GM13976 (cell line): ENCODE data around the gene PPP1R18.

Experiments
- DNase-seq: peaks from one replicate; pipeline ENCODE4 v3.0.0; 2012; ENCODE audit warnings: low spot score
- CTCF ChIP-seq: IDR thresholded peaks from 2 replicates; pipeline ENCODE4 v1.5.1; 2012; ENCODE audit warnings: borderline replicate concordance, mild to moderate bottlenecking; ENCODE audit not compliant: insufficient read depth; ENCODE audit errors: extremely low read depth, missing control alignments, control extremely low read depth
- in situ Hi-C: fragments of 300-500 bp; cut with MboI; formaldehyde crosslinking; loops from one replicate; pipeline ENCODE4 v1.12.0; 2022; ENCODE audit warnings: low sequenced_read_pairs, mixed read lengths, inconsistent platforms; ENCODE audit not compliant: unreplicated experiment

The PPP1R18 gene

GRCh38 chr6:30654798-30655742 is 31.4 kb downstream of the PPP1R18 start:
- in situ Hi-C loops, result no loop called here
- no peak for TF ChIP-seq CTCF
- DNase-seq, result no peak

- TF ChIP-seq CTCF, result no peak
- in situ Hi-C loops, result no loop called here
- no peak for DNase-seq
Observed at GRCh38 chr6:30651143-30651542, 35.3 kb downstream of the PPP1R18 start.

GRCh38 chr6:30647242-30648116 is 39.0 kb downstream of the PPP1R18 start:
- in situ Hi-C loops, result no loop called here
- DNase-seq, result peak; percentile 87
- no peak for TF ChIP-seq CTCF

GRCh38 chr6:30646450-30647241 is 39.8 kb downstream of the PPP1R18 start, which contains the start of gene C6orf136:
Gene C6orf136, plus strand, starts transcription at chr6:30647133. Its CDS starts 99 bp downstream, at chr6:30647232.
- peak; percentile 99 for DNase-seq
- TF ChIP-seq CTCF, result no peak
- in situ Hi-C loops, result no loop called here

DNA sequence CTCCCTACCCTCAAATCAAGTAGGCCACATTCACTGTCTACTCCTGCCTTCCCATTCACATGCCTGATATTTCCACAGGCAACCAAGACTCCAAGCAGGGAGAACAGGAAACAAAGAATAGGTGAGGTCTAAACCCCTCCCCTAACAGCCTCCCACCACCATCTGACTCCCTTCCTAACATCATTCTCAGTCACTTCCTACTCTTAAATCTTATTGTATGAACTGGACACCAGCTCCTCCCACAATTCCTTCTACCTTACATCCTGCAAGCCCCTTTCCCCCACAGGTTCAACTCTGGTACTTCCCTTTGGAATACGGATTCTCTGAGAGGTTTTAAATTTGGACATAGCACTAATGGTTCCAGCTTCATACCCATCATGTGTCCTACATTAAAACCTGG is 40.5 kb downstream of the PPP1R18 start:
- in situ Hi-C loops, result no loop called here
- TF ChIP-seq CTCF, result no peak
- no peak for DNase-seq

- DNase-seq, result no peak
- in situ Hi-C loops, result no loop called here
- no peak for TF ChIP-seq CTCF
Observed at GRCh38 chr6:30644769-30645168, 41.7 kb downstream of the PPP1R18 start.
